GM23338 (cell line): Measurements from ENCODE around the gene PBXIP1.
"Not testable (repeated sequence)": the region's sequence is repeated elsewhere in the genome, so short reads cannot be mapped to it uniquely, and the experiment has no call there.

ENCODE experiments used
- CREB1 ChIP-seq: fragments of 250-450 bp; sonication (Bioruptor Pico); IDR thresholded peaks from 2 replicates; pipeline ENCODE4 v1.5.0; 2020; ENCODE audit warnings: low read depth, mild to moderate bottlenecking, moderate library complexity
- EZH2 ChIP-seq: fragments of 200-600 bp; sonication (generic); IDR thresholded peaks from one replicate; pipeline ENCODE4 v1.8.0; 2017; ENCODE audit warnings: antibody characterized with exemption, mild to moderate bottlenecking, low read depth; ENCODE audit not compliant: unreplicated experiment
- EZH2phosphoT487 ChIP-seq: fragments of 200-600 bp; sonication (generic); IDR thresholded peaks from one replicate; pipeline ENCODE4 v1.8.1; 2018; ENCODE audit warnings: antibody characterized with exemption; ENCODE audit not compliant: unreplicated experiment
- POLR2AphosphoS5 ChIP-seq: IDR thresholded peaks from 2 replicates; pipeline ENCODE4 v1.6.1; 2016; ENCODE audit warnings: antibody characterized with exemption, low read depth
- TF ChIP-seq, protein P1 (sequence below), 2 experiments: fragments of 200-600 bp in 1 of 2; sonication (generic) in 1 of 2; conservative IDR thresholded peaks; 2 replicates each; pipeline versions ENCODE4 v1.5.1 to v1.6.1; 2016 to 2017; ENCODE audit warnings: antibody characterized with exemption in 2 of 2, low read depth in 2 of 2, mild to moderate bottlenecking in 2 of 2, moderate library complexity in 1 of 2

DNA sequence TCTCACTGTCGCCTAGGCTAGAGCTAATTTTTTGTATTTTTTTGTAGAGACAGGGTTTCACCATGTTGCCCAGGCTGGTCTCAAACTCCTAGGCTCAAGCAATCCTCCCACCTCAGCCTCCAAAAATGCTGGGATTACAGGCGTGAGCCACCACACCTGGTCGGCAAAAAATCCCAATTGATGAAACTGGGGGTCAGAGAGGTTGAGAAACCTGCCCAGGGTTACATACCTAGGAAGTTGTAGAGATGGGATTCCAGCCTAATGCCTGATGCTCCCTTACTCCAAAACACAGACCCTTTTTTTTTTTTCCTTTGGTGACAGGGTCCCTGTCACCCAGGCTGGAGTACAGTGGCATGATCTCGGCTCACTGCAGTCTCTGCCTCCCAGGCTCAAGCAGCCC is 30.8 kb upstream of the PBXIP1 start:
- TF ChIP-seq, protein P1, sequence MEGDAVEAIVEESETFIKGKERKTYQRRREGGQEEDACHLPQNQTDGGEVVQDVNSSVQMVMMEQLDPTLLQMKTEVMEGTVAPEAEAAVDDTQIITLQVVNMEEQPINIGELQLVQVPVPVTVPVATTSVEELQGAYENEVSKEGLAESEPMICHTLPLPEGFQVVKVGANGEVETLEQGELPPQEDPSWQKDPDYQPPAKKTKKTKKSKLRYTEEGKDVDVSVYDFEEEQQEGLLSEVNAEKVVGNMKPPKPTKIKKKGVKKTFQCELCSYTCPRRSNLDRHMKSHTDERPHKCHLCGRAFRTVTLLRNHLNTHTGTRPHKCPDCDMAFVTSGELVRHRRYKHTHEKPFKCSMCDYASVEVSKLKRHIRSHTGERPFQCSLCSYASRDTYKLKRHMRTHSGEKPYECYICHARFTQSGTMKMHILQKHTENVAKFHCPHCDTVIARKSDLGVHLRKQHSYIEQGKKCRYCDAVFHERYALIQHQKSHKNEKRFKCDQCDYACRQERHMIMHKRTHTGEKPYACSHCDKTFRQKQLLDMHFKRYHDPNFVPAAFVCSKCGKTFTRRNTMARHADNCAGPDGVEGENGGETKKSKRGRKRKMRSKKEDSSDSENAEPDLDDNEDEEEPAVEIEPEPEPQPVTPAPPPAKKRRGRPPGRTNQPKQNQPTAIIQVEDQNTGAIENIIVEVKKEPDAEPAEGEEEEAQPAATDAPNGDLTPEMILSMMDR (conservative IDR thresholded peaks at IDR 0.05; ENCODE audit: low read depth in 2 of 2) = not testable (repeated sequence)
- not testable (repeated sequence) for TF ChIP-seq POLR2AphosphoS5; EZH2phosphoT487; EZH2; CREB1 (CRISPR knock-in tag)
